ENCODE measurements around the gene KDM6A. TPM values are rescaled to one million over a fixed set of nuclear protein-coding genes. Genes with fewer than 3 reads are reported as not detected.

The KDM6A gene
- total RNA-seq, 4 donors from 2014 or later = 25.9 to 51.0 (median 34.9) TPM

GRCh38 chrX:44876767-44877166, 3.8 kb downstream of the KDM6A start:
- no peak overlapping the region for H3K27ac ChIP-seq
- no peaks in the 10 kb centered on the region for H3K27me3 ChIP-seq
- H3K36me3 ChIP-seq = no peaks in the 10 kb centered on the region
- WGBS, 2 donors = 86 to 87% methylated on average over 19 of the region's 19 CpGs
- no peaks in the 10 kb centered on the region for H3K9me3 ChIP-seq
- H3K4me1 ChIP-seq = peaks cover 0 to 28% (median 7%) of the 10 kb centered on the region in 4 donors
- H3K4me3 ChIP-seq = no peak overlapping the region
- TF ChIP-seq EP300 (IDR thresholded peaks at IDR 0.05) (no peak), POLR2A (IDR thresholded peaks at IDR 0.05) (no peak), CTCF (IDR thresholded peaks at IDR 0.05) (no peak)
- no peak for DNase-seq (ENCODE audit: low spot score in 2 of 2)

GRCh38 chrX:44878780-44879179, 5.8 kb downstream of the KDM6A start:
- TF ChIP-seq CTCF (IDR thresholded peaks at IDR 0.05) = no peak
- TF ChIP-seq POLR2A (IDR thresholded peaks at IDR 0.05) = no peak
- Histone ChIP-seq H3K27ac (no peak overlapping the region), H3K36me3 (no peaks in the 10 kb centered on the region), H3K9me3 (no peaks in the 10 kb centered on the region), H3K4me1 (peaks cover 0 to 31% (median 7%) of the 10 kb centered on the region in 4 donors), H3K27me3 (no peaks in the 10 kb centered on the region), H3K4me3 (no peak overlapping the region)
- DNase-seq (ENCODE audit: low spot score in 2 of 2) = no peak
- 87 to 88% methylated on average over 7 to 8 of the region's 8 CpGs for WGBS, 2 donors

- Histone ChIP-seq H3K36me3 (no peaks in the 10 kb centered on the region), H3K9me3 (no peaks in the 10 kb centered on the region), H3K4me3 (no peak overlapping the region), H3K27me3 (no peaks in the 10 kb centered on the region), H3K4me1 (peaks cover 0 to 27% (median 2%) of the 10 kb centered on the region in 4 donors), H3K27ac (no peak overlapping the region)
- WGBS, 2 donors = 91 to 93% methylated on average over 10 of the region's 10 CpGs
- no peak for DNase-seq (ENCODE audit: low spot score in 2 of 2)
- TF ChIP-seq EP300 (IDR thresholded peaks at IDR 0.05) = no peak
- no peak for TF ChIP-seq CTCF (IDR thresholded peaks at IDR 0.05)
These were observed 8.6 kb downstream of the KDM6A start for GRCh38 chrX:44881549-44881948.

GRCh38 chrX:44882635-44883034, 9.6 kb downstream of the KDM6A start:
- no peak for TF ChIP-seq POLR2A (IDR thresholded peaks at IDR 0.05)
- H3K27ac ChIP-seq = no peak overlapping the region
- H3K27me3 ChIP-seq = no peaks in the 10 kb centered on the region
- no peaks in the 10 kb centered on the region for H3K9me3 ChIP-seq
- H3K4me1 ChIP-seq = peaks cover 0 to 21% (median 0%) of the 10 kb centered on the region in 4 donors
- H3K36me3 ChIP-seq = no peaks in the 10 kb centered on the region
- DNase-seq (ENCODE audit: low spot score in 2 of 2) = no peak
- no peak overlapping the region for H3K4me3 ChIP-seq

GRCh38 chrX:44884944-44885343, 12.0 kb downstream of the KDM6A start:
- Histone ChIP-seq H3K9me3 (no peaks in the 10 kb centered on the region), H3K27ac (no peak overlapping the region), H3K36me3 (no peaks in the 10 kb centered on the region), H3K27me3 (no peaks in the 10 kb centered on the region), H3K4me3 (no peak overlapping the region), H3K4me1 (peaks cover 0 to 9% (median 0%) of the 10 kb centered on the region in 4 donors)
- no peak for DNase-seq (ENCODE audit: low spot score in 2 of 2)
- WGBS, 2 donors = 25 to 53% methylated on average over 4 of the region's 4 CpGs
- no peak for TF ChIP-seq CTCF (IDR thresholded peaks at IDR 0.05)
- TF ChIP-seq POLR2A (IDR thresholded peaks at IDR 0.05) = no peak
- TF ChIP-seq EP300 (IDR thresholded peaks at IDR 0.05) = no peak

GRCh38 chrX:44889824-44890223, 16.8 kb downstream of the KDM6A start:
- DNase-seq (ENCODE audit: low spot score in 2 of 2) = no peak
- no peak overlapping the region for H3K27ac ChIP-seq
- no peaks in the 10 kb centered on the region for H3K9me3 ChIP-seq
- H3K4me1 ChIP-seq = no peaks in the 10 kb centered on the region
- no peaks in the 10 kb centered on the region for H3K27me3 ChIP-seq
- no peaks in the 10 kb centered on the region for H3K36me3 ChIP-seq
- TF ChIP-seq POLR2A (IDR thresholded peaks at IDR 0.05) = no peak
- no peak for TF ChIP-seq CTCF (IDR thresholded peaks at IDR 0.05)
- no peak for TF ChIP-seq EP300 (IDR thresholded peaks at IDR 0.05)
- WGBS, 2 donors = 73 to 77% methylated on average over 1 of the region's 1 CpG
- H3K4me3 ChIP-seq = no peak overlapping the region
